HG02571 (cell line): ENCODE measurements around the gene MBTD1.
A peak's percentile ranks its signal among the peaks of the same experiment; 100 is the strongest.
"Not testable (repeated sequence)": the region's sequence is repeated elsewhere in the genome, so short reads cannot be mapped to it uniquely, and the experiment has no call there.

Experiments used
- ATAC-seq: cut with Tn5 transposase; IDR thresholded peaks from one replicate; pipeline ENCODE4 v1.9.1; 2021; ENCODE audit warnings: mild to moderate bottlenecking, moderate library complexity; ENCODE audit not compliant: unreplicated experiment

MBTD1 gene

DNA sequence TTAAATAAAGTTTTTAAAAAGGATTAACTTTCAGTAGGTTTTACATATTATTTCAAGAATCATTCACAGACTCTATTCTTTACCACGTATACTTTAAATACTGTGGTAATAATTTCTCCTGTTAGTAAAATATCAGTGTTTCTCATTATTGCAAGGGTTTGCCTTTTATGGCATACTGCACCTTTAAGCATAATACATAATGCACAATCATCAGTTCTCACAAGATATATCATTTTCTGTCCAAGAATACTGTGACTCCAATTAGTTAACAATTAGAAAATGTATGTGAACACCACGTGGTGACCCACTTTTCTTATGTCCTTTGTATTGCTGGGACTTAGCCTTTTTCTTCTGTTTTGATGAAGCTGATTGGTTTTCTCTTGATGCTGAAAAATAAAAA lies 68.0 kb downstream of the MBTD1 start:
- no peak for ATAC-seq

DNA sequence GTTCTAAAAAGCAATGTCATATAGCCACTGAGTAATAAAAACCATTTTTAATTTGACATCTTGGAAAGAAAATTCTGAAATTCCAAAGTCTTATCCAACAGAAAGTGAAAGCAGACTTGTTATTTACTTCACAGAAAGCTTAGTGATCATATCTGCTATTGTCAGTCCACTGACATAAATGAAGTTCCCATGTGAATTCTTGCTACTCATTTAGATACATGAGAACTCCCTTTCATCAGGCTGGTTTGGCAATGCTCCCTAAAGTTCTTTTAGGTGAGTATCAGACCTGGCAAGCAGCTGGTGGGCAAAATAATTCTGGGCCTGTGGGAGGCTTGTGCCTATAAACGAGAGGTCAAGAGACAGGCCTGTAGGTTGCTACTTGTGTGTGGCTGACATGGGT lies 70.2 kb downstream of the MBTD1 start:
- ATAC-seq: no peak

DNA sequence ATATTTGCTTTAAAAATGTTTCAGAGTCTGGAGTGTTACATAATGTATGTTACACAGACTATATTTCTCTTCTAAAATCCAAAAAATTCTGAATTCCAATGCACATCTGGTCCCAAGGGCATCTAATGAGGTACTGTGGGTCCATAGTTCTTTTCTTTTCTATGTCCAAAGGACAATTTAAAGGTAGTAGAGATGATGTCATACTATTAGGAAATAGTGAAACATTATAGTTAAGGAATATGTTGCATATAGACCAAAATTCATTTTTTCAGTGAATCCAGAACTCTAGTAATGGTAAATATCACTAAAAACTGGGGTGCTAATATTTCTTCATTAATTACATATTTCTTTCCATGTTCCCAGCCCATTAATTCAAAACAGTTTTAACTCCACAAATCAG lies 70.7 kb downstream of the MBTD1 start:
- ATAC-seq: no peak

DNA sequence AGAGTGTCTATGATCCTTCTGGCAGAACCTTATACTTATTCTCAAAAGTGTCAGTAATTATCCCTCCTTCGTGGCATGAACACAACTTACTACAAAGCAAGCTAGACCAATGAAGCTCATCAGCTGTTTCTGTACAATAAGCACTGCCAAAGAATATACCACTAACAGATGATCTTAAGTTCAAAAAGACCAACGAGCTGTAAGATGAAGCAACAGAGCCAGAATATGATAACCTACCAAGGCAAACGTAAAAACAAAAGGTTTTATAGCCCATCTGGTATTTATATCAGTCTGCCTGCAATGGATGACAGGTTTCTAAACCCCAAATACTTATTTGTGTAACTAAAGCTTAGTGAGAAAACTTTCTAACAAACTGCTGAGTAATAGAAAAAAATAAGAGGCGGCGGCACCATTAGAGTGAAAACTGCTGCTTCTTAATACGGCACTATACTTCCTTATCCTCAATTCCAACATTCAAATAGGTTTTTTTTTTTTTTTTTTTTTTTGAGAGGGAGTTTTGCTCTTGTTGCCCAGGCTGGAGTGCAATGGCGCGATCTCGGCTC lies 71.5 kb downstream of the MBTD1 start:
- no peak for ATAC-seq

DNA sequence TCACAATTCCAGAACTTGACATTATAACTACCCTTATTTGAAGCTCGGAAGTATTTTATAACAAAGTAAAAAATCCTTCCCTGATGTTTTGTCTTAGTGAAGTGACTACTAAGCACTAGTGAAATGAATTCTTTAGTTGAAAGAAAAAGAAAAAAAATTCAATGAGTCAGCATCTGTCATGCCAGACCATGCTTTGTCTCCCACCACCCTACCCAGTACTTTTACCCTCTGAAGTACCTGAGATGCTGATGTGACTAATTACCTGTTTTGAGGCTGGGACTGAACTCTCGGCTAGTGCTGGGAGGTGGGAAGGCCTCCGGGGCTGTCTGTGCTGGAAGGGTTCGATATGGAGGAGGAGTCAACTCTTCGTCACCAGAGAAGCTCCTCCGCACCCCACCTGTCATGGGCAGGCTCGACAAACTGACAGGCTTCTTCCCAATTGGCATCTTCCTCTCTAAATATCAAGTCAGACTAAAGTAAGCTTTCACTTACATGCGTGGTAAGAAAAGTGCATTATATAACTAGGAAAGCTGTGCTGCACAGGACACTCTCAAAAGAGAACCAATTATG lies 74.0 kb downstream of the MBTD1 start:
- no peak for ATAC-seq

DNA sequence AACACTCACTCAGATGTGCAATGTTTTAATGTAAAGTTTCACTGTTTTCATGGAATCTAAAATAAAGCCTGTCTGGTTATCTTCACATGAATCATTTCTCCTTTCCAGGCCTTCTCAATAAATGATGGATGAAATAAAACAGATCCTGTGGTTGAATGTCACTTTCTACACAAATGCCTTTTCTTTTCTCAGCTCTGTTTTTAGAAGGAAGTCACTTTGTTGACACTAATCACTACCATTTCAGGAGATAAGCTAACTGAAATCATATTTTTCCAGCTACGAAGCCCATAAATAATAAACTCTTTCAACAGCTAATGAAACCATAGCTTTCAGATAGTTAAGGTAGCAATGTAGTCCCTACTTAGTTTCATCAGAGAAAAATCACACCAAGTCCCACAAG lies 75.7 kb downstream of the MBTD1 start:
- no peak for ATAC-seq

DNA sequence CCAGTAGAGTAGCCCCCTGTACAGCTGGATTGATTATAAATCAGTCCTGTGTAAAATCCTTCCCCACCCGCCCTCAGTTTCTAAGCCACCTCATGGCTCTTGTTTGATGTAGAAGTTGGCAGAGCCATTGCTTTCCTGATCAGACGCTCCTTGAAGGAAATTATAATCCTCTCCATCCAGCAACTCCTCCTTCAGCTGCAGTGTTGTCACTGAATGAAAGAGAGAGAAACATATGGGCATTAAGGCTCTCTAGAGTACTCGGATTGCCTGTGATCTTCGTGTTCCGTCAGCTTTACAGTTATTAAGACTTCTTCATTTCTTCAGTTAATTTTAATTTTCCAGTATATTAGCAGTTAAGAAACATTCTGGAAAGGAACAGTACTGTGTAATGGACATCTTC lies 79.4 kb downstream of the MBTD1 start:
- no peak for ATAC-seq

DNA sequence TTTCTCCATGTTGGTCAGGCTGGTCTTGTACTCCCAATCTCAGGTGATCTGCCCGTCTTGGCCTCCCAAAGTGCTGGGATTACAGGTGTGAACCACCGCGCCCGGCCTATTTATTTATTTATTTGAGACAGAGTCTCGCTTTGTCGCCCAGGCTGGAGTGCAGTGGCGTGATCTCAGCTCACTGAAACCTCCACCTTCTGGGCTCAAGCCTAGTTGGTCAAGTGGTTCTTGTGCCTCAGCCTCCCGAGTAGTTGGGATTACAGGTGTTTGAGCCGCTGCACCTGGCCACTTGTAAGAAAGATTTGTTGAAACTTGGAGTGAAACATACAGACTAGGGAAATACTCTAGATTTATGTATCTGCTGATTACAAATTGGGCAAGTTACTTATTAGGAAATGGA lies 87.8 kb downstream of the MBTD1 start:
- ATAC-seq: not testable (repeated sequence)

DNA sequence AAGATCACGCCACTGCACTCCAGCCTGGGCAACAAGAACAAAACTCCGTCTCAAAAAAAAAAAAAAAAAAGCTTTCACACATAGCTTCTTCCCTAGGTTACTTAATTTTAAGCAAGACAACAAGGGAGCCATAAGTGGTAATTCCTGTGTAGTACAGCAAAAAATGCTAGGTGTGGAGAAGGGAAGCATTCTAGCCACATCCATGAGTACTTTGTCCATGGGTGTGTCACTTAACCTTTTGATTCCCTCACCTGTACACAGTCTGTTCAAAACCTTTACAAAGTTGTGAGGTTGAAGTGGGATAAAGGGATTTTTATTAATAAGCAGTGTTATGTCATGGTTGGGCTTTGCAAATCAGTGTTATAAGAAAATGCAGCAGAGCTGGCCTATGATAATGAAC lies 89.1 kb downstream of the MBTD1 start:
- no peak for ATAC-seq

DNA sequence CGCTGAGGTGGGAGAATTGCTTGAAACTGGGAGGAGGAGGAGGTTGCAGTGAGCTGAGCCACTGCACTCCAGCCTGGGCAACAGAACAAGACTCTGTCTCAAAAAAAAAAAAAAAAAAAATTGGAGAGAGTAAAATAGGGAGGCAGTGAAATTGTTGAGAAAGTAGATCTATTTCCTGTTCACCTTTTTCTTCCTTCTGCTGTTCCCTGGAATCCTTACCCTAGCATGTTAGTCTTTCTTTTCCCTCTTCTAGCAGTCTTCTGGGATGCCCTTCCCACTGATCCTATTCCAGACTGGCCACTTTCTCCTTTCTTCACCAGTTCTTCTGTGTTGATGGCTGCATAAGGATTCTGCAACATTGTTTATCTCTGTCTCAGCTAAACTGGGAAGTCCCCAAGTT lies 90.5 kb downstream of the MBTD1 start:
- no peak for ATAC-seq

DNA sequence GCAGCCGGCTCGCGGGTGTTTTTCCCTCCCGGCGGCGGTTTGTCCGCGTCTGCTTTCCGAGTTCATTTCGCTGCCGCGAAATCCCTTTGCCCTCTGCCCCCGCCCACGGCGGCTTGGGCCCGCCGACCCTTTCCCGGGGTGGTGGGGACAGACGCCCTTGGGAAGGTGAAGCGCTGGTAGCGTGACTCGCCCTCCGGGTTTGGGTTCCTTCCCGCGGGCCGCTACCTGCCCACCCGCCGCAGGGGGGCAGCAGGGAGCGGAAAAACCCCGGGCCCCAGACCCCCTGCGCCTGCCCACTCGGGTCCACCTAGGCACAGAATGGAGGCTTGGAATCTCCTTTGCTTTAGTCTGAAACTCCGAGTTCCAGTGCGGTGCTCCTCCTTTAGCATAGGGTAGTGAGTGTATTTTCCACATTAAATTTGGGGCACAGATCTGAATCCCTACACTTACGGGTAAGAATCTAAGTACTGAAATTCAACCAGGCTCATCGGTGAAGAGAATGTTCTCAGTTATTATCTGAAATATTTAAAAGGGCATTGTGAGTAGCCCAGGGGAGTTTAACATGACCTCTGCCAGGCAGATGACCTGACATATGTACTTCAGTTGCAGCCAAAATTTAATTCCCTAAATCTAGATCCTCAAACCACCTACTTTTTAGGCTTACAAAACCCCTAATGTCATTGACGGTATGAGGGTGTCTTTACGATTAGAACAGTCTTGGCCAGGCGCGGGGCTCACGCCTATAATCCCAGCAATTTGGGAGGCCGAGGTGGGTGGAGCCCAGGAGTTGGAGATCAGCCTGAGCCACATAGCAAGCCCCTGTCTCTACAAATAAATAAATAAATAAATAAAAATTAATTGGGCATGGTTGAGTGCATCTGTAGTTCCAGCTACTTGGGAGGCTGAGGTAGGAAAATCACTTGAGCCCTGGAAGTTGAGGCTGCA lies 92.6 kb downstream of the MBTD1 start:
- peak; percentile 41 for ATAC-seq

DNA sequence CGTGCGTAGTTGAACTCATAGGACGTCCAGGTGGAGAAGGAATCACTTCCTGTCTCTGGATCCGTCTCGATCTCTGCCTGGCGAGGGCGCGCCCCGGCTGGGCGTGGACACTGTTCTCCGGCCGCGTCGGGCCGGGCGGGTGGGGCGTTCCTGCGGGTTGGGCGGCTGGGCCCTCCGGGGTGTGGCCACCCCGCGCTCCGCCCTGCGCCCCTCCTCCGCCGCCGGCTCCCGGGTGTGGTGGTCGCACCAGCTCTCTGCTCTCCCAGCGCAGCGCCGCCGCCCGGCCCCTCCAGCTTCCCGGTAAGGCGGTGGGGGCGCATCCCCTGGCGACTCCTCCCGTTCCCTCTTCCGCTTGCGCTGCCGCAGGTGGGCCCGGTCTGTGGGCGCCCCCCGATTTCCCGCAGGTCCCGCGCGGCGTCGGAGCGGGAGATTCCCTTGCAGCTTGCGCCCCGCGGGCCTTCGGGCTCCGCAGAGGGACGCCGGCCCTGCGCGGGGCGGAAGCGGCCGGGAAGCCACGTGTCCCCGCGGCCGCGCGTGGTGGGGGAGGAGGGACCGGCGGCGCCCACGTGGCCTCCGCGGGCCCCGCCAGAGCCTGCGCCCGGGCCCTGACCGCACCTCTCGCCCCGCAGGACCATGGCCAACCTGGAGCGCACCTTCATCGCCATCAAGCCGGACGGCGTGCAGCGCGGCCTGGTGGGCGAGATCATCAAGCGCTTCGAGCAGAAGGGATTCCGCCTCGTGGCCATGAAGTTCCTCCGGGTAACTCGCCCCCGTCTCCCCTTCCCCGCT lies 93.5 kb downstream of the MBTD1 start, which contains the start of gene NME2:
NME2 (plus strand) TSS at position 214 of the 789 bp plus-strand sequence; CDS start at position 634, 420 bp downstream.
- peak; percentile 74 for ATAC-seq

DNA sequence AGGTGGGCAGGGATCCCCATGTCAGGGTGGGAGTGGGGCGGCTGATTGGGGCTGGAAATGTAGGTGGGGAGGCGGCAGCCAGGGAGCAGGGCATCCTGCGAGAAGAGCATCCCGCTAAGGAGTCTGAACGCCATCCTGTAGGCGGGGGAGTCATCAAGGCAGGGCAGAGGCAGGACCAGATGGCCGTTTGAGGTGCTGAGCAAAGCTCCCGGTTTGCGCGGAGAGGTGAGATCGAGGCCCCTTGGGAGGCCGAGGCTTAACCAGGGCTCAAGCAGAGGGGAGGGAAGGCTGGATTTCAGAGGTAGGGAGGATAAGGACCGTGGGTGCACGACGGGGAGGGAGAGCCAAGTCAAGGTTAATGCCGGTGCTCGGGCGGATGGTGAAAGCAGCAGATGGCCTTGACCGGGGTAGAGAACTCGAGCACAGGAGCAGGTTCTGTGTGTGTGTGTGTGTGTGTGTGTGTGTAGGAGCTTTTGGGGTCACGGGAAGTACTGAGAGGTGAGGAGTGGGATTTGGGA lies 94.1 kb downstream of the MBTD1 start:
- ATAC-seq: peak; percentile 32

DNA sequence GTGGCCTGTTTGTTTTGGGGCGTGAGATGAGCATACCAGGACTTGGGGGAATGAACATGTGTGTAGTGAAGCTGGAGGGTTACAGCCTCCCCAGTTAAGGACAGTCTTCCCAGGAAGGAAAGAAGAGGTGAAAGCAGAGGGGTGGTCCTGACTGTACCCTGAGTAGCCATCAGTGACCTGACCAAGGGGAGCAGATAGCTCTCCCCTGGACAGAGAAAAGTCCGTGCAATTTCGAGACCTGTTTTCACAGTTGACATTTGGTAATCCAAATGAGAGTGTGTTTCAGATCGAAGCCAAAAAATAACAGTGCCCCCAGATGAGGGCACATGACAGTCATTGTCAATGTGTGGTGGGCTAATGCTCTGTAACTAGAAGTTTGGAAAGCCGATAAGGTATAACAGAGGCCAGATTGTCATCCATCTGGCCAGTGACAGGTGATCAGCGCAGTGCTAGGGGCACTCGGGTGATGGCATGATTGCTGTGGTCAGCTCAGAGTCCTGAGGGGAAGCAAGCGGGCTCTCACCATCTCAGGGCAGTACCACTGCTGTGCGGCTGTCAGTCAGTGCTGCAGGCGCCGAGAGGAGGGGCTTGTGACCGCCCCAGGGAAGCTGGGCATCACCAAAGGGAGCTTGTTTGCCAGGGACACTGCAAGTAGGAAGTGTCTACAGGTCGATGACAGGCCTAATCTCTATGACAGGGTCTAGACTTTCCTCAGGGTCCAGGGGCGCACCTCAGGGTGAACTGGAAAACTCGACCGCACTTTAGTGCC lies 94.8 kb downstream of the MBTD1 start:
- ATAC-seq: no peak

DNA sequence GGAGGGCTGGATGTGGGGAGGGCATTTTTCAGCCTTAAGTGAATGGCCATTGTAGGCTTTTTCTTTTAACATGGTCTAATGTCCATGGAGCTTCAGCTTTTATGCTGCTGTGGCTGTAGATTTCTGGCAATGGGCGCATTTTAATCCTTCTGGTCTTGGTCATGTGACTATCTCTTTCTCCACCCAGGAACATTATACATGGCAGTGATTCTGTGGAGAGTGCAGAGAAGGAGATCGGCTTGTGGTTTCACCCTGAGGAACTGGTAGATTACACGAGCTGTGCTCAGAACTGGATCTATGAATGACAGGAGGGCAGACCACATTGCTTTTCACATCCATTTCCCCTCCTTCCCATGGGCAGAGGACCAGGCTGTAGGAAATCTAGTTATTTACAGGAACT lies 98.3 kb downstream of the MBTD1 start:
- ATAC-seq: no peak

DNA sequence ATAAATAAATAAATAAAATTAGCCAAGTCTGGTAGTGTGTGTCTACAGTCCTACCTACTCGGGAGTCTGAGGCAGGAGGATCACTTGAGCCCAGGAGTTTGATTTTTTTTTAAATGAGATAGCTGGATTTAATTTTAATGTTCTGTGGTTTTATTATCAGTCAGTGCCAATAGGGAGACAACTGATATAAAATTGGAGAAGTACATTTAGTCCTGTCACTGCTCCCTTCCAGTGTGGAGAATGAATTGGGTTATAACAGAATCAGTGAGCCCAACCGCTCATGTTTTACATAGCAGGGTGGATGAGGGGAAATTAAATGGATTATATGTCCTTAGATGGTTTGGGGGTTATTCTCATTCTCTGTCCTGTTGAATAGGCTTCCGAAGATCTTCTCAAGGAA lies 100.2 kb downstream of the MBTD1 start:
- no peak for ATAC-seq

DNA sequence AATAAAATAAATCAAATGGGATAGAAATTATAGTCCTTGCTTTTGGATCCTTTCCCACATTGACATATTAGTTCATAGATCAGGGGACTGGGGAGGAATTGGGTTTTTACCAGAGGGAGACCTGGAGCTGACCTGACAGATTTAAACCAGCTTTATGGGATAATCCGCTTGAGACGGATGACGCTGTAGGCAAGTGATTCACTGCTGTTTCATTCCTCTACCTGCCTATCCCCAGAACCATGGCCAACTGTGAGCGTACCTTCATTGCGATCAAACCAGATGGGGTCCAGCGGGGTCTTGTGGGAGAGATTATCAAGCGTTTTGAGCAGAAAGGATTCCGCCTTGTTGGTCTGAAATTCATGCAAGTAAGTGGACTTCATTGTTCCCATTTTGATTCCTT lies 104.4 kb downstream of the MBTD1 start:
- no peak for ATAC-seq

DNA sequence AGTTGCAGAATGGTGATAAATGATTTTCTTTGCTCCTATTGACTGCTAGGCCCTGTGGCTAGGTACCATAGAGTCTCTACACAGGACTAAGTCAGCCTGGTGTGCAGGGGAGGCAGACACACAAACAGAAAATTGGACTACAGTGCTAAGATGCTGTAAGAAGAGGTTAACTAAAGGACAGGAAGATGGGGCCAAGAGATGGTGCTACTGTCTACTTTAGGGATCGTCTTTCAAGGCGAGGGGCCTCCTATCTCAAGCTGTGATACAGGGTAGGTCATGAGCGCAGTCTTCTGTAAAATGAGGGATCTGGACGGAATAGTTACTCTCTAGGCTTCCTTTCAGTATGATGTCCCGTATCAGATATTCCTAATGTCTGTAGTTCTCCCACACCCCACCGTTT lies 105.7 kb downstream of the MBTD1 start:
- ATAC-seq: no peak

DNA sequence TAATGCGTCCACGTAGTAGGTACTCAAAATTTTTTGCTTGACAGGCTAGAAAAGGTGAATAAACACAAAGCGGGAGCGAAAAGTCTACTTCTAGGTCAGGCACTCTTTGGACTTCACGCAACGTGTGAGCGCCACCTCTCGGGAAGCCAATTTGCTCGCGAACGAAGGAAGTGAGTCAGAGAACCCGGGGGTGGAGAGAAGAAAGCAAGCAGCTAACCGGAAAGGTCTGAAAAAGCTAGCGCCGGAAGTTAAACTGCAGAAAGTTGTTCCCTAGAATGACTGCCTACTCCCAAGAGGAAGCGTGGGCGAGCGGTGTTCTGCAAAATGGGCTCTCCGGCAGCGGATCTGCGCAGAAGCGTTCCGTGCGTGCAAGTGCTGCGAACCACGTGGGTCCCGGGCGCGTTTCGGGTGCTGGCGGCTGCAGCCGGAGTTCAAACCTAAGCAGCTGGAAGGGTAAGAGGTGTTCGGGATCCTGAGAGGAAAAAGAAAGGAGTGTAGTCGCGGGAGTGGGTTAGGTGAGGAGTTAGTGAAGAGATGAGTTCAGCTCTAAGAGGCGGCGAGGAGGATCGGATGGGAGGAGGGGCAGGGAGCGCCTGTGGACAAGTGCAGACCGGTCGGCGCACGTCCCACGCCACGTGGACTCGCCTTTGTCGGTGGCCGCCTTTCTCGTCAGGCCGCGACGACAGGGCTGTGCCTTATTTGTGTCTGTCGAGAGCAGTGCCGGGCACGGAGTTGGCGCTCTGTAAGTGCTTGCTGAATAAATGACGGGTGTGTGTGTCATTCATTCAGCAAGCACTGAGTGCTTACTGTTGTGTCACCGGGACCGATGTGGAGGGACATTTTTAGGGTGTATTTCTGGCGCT lies 106.4 kb downstream of the MBTD1 start, which contains the start of gene NME1:
NME1 (plus strand) TSS at position 350 of the 863 bp plus-strand sequence. CDS start 2,096 bp downstream, outside the sequence.
- ATAC-seq: peak; percentile 86
